ENCODE measurements around the gene CYFIP1. TPM values are rescaled to one million over a fixed set of nuclear protein-coding genes. Genes with fewer than 3 reads are reported as not detected.

CYFIP1 gene
- total and polyA plus RNA-seq, 9 of the 15 experiments (the other 6 are each of a cell fraction or from before 2014, with no cell fraction given): 3.8 to 59.8 (median 28.3) TPM

GRCh38 chr15:22989576-22990477, 9.7 kb upstream of the CYFIP1 start:
- POLR2A ChIA-PET: interaction anchor here (0.6 to 1.2 kb wide), 4 partner anchors 11 to 35 kb away, joined by 3 to 6 read pairs (median 4); no protein-coding TSS in a partner anchor
- no peaks in the 10 kb centered on the region for H3K27me3 ChIP-seq (ENCODE audit: control insufficient read depth in 2 of 2, insufficient read depth in 2 of 2, low read length in 2 of 2)
- no peak for FAIRE-seq
- H3K9me3 ChIP-seq (replicated peaks; ENCODE audit: control insufficient read depth, insufficient read depth, low read depth, low read length): no peaks in the 10 kb centered on the region
- H3K4me3 ChIP-seq: no peak overlapping the region
- H3K36me3 ChIP-seq (ENCODE audit: control insufficient read depth, insufficient read depth, low read length): peaks cover 4% of the 10 kb centered on the region; the same call in 1 of the 3 replicates
- ATAC-seq: peak; percentile 33; the same call in 2 of the 3 replicates
- no TSS peak for BruUV-seq (replicated peaks)
- TF ChIP-seq RAD21 (CRISPR knock-in tag; conservative IDR thresholded peaks at IDR 0.05 in 1 of 2, IDR thresholded peaks at IDR 0.05 in 1 of 2): peak in 1 of 2 experiments; percentile 24; a peak in 2 of 4 replicates
- no peak for TF ChIP-seq ARID3B (CRISPR knock-in tag; IDR thresholded peaks at IDR 0.05; ENCODE audit: borderline replicate concordance)
- no peaks in the 10 kb centered on the region for H3K79me2 ChIP-seq (ENCODE audit: control insufficient read depth, insufficient read depth, low read length)
- in situ Hi-C loops (cut with MboI) (no loop called here), intact Hi-C loops (cut with micrococcal nuclease) (no loop called here)
- H4K20me1 ChIP-seq (replicated peaks; ENCODE audit: control insufficient read depth, insufficient read depth, low read length): no peaks in the 10 kb centered on the region
- no peak overlapping the region for H3K4me2 ChIP-seq (ENCODE audit: insufficient read depth, low read length)
- no peak overlapping the region for H3K27ac ChIP-seq (ENCODE audit: extremely low read depth, low read depth, low read length)
- H3K4me1 ChIP-seq (replicated peaks in 1 of 2; ENCODE audit: control insufficient read depth in 2 of 2, insufficient read depth in 2 of 2, low read length in 2 of 2): no peaks in the 10 kb centered on the region
- 33% methylated on average over 7 of the region's 7 CpGs for WGBS (ENCODE audit: insufficient coverage, low coverage, missing lambda C conversion rate)
- no peak for DNase-seq (ENCODE audit: extremely low read depth in 1 of 4, low spot score in 3 of 4)
- no peak overlapping the region for H2AFZ ChIP-seq (ENCODE audit: low read depth, low read length)
- H3K9me1 ChIP-seq (ENCODE audit: control insufficient read depth, insufficient read depth, low read length): no peaks in the 10 kb centered on the region
- H3K9ac ChIP-seq (ENCODE audit: insufficient read depth in 1 of 2, low read depth in 2 of 2, low read length in 2 of 2): no peak overlapping the region
- CTCF ChIA-PET (ENCODE audit: low intra/inter-chr PET ratio): no interaction called here

Measured in K562 (cell line).